ENCODE data around the gene TJP2. TPM values are rescaled to one million over a fixed set of nuclear protein-coding genes. Genes with fewer than 3 reads are reported as not detected.
A peak's percentile ranks its signal among the peaks of the same experiment; 100 is the strongest.

TJP2 gene
- total and polyA plus RNA-seq, 2 of the 4 experiments (the other 2 are of a cell fraction): 38.3 to 49.3 TPM

GRCh38 chr9:69171517-69171916 is 2.6 kb upstream of the TJP2 start:
- H3K4me3 ChIP-seq (ENCODE audit: insufficient read depth, low read depth, low read length): no peak overlapping the region
- 90% methylated on average over 2 of the region's 6 CpGs; no CpG with 5 or more reads in 1 of the 2 experiments for WGBS, 2 experiments (ENCODE audit: extremely low coverage in 2 of 2, insufficient read length in 1 of 2)
- no peak overlapping the region for H3K4me2 ChIP-seq (ENCODE audit: low read depth, low read length)
- H3K56ac ChIP-seq (ENCODE audit: extremely low read depth, insufficient read depth, low read length): no peak overlapping the region
- no peak for ATAC-seq (ENCODE audit: low read depth)
- H3K23ac ChIP-seq (ENCODE audit: low read depth, low read length): no peak overlapping the region
- H2AK5ac ChIP-seq (ENCODE audit: low read depth, low read length): no peak overlapping the region
- H4K20me1 ChIP-seq (ENCODE audit: insufficient read depth, low read length): peaks cover 13% of the 10 kb centered on the region; the same call in 1 of the 2 replicates
- DNase-seq: no peak
- H3K9ac ChIP-seq (ENCODE audit: low read depth, low read length): no peak overlapping the region
- CTCF ChIA-PET: no interaction called here
- POLR2A ChIA-PET (ENCODE audit: unreplicated experiment): no interaction called here
- no peak overlapping the region for H3K18ac ChIP-seq (ENCODE audit: low read depth, low read length)
- H3K27ac ChIP-seq (ENCODE audit: insufficient read depth, low read length): no peak overlapping the region
- no peak overlapping the region for H2AFZ ChIP-seq (replicated peaks; ENCODE audit: low read length, poor library complexity)
- no peaks in the 10 kb centered on the region for H3K27me3 ChIP-seq (ENCODE audit: control insufficient read depth, insufficient read depth, low read length)
- peaks cover 6% of the 10 kb centered on the region for H3K4me1 ChIP-seq (ENCODE audit: control insufficient read depth, insufficient read depth, low read length)
- BruUV-seq (replicated peaks): no TSS peak
- H3K4ac ChIP-seq (ENCODE audit: low read depth, low read length): 0 out of 2 replicates have a peak overlapping the region, but pooled peaks have one; percentile 17
- TF ChIP-seq FOS (IDR thresholded peaks at IDR 0.05; ENCODE audit: low read depth, low read length) (no peak), MAFK (IDR thresholded peaks at IDR 0.05; ENCODE audit: low read depth, low read length) (no peak), SMC3 (IDR thresholded peaks at IDR 0.05; ENCODE audit: low read depth, low read length) (no peak), RAD21 (IDR thresholded peaks at IDR 0.05; ENCODE audit: low read length) (no peak), CTCF (conservative IDR thresholded peaks at IDR 0.05; ENCODE audit: low read depth, low read length) (no peak), POLR2A (IDR thresholded peaks at IDR 0.05; ENCODE audit: low read depth, low read length) (no peak), CHD1 (IDR thresholded peaks at IDR 0.05; ENCODE audit: low read depth, low read length) (no peak), CEBPB (IDR thresholded peaks at IDR 0.05; ENCODE audit: low read depth, low read length) (no peak), NFE2L2 (IDR thresholded peaks at IDR 0.05; ENCODE audit: low read depth, low read length) (no peak), RFX5 (IDR thresholded peaks at IDR 0.05; ENCODE audit: low read depth, low read length) (no peak), USF2 (IDR thresholded peaks at IDR 0.05; ENCODE audit: low read depth, low read length) (no peak), BHLHE40 (IDR thresholded peaks at IDR 0.05; ENCODE audit: low read depth, low read length) (no peak), MAZ (IDR thresholded peaks at IDR 0.05; ENCODE audit: borderline replicate concordance, low read depth, low read length) (no peak), MXI1 (IDR thresholded peaks at IDR 0.05; ENCODE audit: borderline replicate concordance, low read depth, low read length) (no peak), RCOR1 (IDR thresholded peaks at IDR 0.05; ENCODE audit: insufficient replicate concordance, low read length) (no peak)
- TF ChIP-seq, protein P1, sequence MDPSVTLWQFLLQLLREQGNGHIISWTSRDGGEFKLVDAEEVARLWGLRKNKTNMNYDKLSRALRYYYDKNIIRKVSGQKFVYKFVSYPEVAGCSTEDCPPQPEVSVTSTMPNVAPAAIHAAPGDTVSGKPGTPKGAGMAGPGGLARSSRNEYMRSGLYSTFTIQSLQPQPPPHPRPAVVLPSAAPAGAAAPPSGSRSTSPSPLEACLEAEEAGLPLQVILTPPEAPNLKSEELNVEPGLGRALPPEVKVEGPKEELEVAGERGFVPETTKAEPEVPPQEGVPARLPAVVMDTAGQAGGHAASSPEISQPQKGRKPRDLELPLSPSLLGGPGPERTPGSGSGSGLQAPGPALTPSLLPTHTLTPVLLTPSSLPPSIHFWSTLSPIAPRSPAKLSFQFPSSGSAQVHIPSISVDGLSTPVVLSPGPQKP (IDR thresholded peaks at IDR 0.05; ENCODE audit: borderline replicate concordance, low read depth, low read length): no peak
- intact Hi-C loops (cut with micrococcal nuclease) (no loop called here), dilution Hi-C loops (cut with HindIII; ENCODE audit: low sequenced_read_pairs, unreplicated experiment) (no loop called here), in situ Hi-C loops (cut with MboI; ENCODE audit: low sequenced_read_pairs) (no loop called here)
- no peak overlapping the region for H4K5ac ChIP-seq (ENCODE audit: low read depth, low read length)
- H4K91ac ChIP-seq (ENCODE audit: insufficient read depth, low read depth, low read length): no peak overlapping the region
- H2BK120ac ChIP-seq (ENCODE audit: low read depth, low read length): no peak overlapping the region
- no peak overlapping the region for H2AK9ac ChIP-seq (replicated peaks; ENCODE audit: low read depth, low read length, poor library complexity)
- H3K9me3 ChIP-seq (ENCODE audit: control insufficient read depth, insufficient read depth, low read length): no peaks in the 10 kb centered on the region
- H2BK15ac ChIP-seq (ENCODE audit: low read depth, low read length): no peak overlapping the region
- no peak overlapping the region for H4K8ac ChIP-seq (ENCODE audit: low read depth in 2 of 2, low read length in 2 of 2)
- H3K9me1 ChIP-seq (ENCODE audit: insufficient read depth, low read length): peaks cover 6% of the 10 kb centered on the region; the same call in 1 of the 2 replicates
- no peak overlapping the region for H2BK5ac ChIP-seq (ENCODE audit: low read depth, low read length, poor library complexity, severe bottlenecking)
- peaks cover 7 to 47% of the 10 kb centered on the region in 2 experiments; a peak in 3 of 4 replicates for H3K79me1 ChIP-seq (ENCODE audit: low read depth in 1 of 2, low read length in 2 of 2)
- H3K14ac ChIP-seq (replicated peaks; ENCODE audit: low read depth, low read length): no peak overlapping the region
- no peaks in the 10 kb centered on the region for H3K36me3 ChIP-seq (ENCODE audit: control insufficient read depth, insufficient read depth, low read length)
- peak overlapping the region; percentile 50; the same call in 1 of the 2 replicates for H2BK20ac ChIP-seq (ENCODE audit: low read depth, low read length)
